Colon (tissue), 2 donors: ENCODE measurements around the gene TNIK.
"Not testable (repeated sequence)": the region's sequence is repeated elsewhere in the genome, so short reads cannot be mapped to it uniquely, and the experiment has no call there.

Experiments used
- FAIRE-seq: peaks from 2 replicates; lab custom pipeline; 2012; peaks lifted over from hg19 to GRCh38; lab: Jason Lieb, UNC
- donor health status: control.
- donor health status: control.

TNIK gene

GRCh38 chr3:171125010-171125409 lies 335.2 kb downstream of the TNIK start:
- FAIRE-seq = no peak

DNA sequence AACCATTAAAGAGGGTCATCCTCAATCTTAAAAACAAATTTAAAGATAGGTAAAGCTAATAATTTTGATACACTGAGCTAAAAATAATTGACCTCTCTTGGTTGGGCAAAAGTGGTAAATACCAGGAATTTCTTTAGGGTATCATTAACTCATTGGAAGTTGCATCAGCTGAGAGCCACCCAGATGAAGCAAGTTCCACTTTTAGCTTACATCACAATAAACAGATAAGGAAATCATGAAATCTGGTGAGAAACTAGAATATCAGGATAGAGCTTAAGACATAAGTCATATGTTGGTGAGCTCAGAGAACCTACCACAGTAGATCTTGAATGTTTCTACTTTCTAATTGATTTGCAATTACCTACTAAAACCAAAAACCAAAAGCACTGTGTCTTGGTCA lies 336.3 kb downstream of the TNIK start:
- no peak for FAIRE-seq

- FAIRE-seq = no peak
Measured at GRCh38 chr3:171122861-171123260, 337.3 kb downstream of the TNIK start.

DNA sequence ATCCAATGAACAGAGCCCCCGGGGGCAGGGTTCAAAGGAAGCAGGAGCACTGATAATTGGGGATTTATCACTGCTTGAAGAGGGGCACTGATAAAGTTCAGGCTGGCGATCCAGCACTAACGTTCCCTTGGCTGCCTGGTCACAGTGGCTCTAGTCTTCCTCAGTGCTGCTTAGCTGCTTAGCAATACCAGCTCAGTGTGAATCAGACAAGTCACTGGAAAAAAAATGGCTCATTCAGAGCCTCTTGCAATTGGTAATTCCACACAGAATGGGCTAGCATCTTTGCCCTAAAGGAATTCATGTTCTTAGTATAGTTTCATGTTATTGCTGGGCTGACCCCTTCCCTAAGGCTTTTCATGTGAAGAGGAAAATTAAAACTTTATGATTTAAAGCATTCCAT lies 338.0 kb downstream of the TNIK start:
- FAIRE-seq = no peak

GRCh38 chr3:171121801-171122200 lies 338.4 kb downstream of the TNIK start:
- no peak for FAIRE-seq

DNA sequence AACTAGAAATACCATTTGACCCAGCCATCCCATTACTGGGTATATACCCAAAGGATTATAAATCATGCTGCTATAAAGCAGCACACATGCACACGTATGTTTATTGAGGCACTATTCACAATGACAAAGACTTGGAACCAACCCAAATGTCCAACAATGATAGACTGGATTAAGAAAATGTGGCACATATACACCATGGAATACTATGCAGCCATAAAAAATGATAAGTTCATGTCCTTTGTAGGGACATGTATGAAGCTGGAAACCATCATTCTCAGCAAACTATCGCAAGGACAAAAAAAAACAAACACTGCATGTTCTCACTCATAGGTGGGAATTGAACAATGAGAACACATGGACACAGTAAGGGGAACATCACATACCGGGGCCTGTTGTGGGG lies 340.8 kb downstream of the TNIK start:
- not testable (repeated sequence) for FAIRE-seq

- not testable (repeated sequence) for FAIRE-seq
Measured at GRCh38 chr3:171118993-171119392, 341.2 kb downstream of the TNIK start.

DNA sequence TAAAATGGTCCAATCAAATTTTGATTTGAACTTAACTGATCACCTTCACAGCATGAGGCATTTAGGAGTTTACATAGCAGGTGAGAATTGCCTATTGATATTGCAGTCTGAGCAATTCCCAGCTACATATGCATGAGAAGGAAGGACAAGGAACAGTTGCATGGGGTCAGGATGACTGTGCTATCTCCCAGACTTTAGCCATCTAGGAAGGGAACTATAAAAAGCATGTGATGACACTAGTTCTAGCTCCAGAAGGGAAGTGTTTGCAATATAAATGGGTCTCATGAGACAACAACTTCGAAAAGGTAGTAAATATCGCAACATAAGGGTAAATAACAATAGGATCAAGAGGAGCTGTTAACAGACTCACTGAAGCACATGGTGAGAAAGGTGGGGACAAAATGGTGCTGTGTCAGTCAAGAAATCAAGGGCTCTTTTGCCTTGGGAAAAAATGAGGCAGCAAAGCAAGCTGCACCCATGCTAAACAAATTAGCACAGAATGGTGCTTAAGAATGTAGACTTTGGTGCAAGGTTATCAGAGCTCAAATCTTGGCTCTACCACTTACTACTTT lies 343.3 kb downstream of the TNIK start:
- FAIRE-seq = no peak

- no peak for FAIRE-seq
Measured at GRCh38 chr3:171116365-171116764, 343.8 kb downstream of the TNIK start.

DNA sequence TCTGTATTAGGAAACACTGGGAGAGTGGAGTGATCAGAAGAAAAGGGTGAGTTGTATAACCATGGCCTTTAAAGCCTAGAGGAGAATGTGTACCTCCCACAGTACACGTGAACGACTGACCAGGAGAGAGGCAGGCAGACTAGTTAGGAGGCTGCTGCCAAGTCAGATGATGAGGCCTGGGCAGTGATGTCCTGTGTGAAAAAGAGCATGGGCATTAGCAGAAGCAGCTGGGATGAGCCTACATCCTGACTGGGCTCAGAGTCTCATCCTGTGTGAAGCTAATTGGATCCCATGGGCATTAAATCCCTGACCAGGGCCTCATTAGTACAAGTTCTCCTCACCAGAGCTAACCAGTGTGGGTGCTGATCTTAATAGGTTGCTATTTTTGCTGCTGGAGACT lies 344.5 kb downstream of the TNIK start:
- FAIRE-seq = no peak

DNA sequence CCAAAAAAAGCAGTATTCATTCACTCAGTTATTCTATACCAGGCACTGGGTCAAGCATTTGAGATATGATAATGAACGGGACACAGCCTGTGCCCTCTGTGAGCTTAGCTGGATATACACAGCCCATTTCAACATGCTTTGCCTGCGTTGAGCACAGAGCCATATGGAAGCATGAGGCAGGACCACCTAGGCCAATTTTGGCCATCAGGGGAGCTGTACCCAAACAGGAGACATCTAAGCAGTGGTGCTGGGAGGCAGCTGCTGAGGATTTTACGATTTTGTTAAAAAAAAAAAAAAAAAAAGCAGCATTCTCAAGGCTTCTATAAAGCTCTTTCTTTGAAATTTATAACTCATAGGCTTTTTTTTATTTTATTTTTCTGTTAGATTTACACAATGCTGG lies 346.5 kb downstream of the TNIK start:
- no peak for FAIRE-seq

- FAIRE-seq = no peak
Measured at GRCh38 chr3:171110715-171111114, 349.5 kb downstream of the TNIK start.

DNA sequence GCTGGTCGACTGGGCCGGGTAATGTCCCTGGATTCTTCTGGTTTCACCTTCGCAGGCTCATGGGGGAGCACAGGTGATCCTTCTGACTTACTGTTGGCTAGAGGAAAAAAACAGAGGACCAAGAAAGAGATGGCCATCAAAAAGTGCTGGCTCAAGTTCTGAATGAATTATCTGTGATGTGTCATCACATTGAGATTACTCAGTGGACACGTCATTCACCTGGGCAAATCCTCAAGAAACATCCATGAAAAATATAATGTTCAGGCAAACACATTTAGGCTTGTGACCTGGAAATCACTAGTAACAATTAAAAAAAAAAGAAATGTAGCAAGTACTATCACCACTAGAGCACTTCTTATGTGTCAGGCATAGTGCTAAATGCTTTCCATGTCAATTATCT lies 352.1 kb downstream of the TNIK start:
- no peak for FAIRE-seq

DNA sequence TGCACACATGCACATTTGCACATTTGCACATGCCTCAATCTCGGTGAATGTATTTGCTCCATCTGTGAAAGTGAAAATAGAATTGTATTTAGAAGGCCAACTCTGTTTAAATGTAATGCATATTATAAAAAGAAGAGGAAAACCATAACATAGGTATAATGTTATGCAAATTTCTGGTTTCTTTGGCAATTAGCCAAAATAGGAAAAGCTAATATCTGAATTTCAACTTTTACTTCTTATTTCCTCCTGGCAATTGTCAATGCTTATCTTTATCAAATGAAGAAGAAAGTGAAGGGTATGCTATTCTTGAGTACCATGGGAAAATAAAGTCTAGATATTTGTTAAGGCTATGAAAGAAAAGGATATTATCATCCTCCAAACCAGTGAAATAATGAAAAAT lies 357.0 kb downstream of the TNIK start:
- FAIRE-seq = no peak

- no peak for FAIRE-seq
Measured at GRCh38 chr3:171101982-171102641, 358.1 kb downstream of the TNIK start.

DNA sequence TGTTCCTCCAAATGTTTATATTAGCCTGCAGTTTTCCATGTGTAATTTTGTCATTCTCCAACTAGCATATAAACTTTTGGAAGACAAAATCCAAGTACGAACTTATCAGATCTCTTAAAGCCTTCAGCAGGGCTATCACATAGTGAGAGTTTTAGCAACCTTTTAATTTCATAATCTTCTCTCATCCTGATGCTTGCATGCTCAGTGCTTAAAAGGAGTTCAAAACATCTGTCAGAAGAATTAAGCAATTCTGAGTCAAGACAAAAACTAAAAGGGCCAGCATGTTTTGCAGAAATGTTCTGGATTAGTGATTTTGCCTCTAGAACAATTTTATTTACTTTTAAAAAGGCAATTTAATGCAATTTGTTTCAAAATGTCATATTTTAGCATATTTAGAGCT lies 360.3 kb downstream of the TNIK start:
- no peak for FAIRE-seq

DNA sequence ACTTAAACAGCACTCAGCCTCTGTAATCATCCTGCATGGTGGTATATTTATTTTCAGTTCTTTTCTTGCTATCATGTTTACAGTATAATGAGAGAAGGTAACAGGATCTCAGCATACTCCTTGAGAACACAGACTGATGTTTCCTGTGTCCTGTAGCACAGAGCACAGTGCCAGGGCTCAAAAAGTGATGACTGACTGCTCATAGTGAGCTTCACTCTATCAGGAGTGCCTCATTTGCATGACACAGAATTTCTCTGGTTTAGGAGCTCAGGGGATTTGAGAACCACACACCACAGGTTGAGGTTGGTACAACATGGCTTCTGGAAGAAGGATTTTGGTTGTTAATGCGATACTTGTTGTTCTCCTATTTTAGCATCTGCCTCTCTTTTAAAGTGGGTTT lies 365.1 kb downstream of the TNIK start:
- no peak for FAIRE-seq

DNA sequence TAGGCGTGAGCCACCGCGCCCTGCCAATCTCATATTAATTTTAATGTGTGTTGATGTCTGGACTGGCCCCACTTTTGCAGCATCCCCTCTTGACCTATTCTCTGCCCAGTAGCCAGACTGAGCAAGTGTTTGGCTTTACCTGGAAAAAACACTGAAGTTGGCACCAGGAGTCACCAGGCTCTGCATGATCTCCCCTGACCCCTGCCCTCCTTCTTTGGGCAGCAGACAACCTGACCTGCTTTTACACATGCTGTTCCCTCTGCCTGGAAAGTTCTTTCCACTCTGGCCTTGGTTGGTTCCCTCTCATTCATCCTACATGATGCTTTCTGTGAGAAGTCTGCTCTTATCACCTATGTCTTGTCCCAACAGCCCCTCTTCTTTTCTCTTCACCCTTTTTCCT lies 365.8 kb downstream of the TNIK start:
- no peak for FAIRE-seq

DNA sequence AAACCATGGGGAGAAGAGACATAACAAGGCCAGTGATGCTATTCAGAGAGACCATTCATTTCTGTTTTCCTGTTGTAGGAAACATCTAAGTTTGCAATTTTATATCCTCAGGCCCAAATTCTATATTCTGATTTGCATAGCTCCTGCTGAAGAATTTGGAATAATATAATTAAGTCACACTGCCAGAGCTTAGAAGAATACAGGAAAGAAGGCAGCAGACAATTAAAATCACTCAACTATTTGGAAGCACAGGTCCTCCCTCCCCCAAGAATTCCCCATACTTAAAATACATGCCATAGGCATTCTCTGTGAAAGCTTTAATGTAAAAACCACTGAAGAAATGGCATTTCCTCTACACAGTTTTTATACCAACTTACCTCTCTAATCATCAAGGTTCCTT lies 366.7 kb downstream of the TNIK start:
- FAIRE-seq = no peak

- FAIRE-seq = no peak
Measured at GRCh38 chr3:171092467-171092911, 367.7 kb downstream of the TNIK start.

- FAIRE-seq = no peak
Measured at GRCh38 chr3:171090321-171090720, 369.9 kb downstream of the TNIK start.

DNA sequence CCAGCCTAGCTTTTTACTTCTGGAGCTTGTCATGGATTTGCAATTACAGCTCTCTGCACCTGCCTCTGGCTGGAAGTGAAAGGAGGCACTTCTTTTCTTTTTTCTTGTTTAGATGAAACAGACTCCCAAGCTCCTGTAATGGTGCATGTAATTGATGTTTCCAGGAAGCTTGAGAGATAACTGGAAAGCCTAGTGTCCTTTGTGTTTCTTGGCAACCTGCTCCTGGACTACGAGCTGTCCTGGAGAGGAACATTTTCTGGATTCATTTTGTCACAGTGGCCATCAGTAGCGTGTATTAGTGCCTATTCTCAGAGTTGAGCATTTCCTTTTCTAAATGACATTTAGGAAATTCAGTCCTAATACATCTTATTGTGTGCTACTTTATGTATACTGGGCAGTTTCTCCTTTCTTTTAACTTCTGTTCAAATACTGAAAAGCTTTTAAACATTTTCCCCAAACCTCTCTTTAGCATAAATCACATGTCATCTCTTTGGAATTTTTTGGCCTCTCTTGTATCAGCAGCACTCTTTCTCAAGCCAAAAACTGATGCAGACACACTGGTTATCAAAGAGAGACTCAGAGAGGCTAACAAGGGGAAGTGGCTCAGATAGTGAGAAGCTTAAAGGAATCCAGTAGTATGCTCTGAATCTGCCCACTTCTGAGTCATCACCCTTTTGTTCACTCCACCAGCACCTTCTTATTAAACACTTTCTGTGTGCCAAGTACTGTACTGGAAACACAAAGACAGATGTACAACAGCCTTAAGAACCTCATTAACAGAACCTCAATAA lies 371.0 kb downstream of the TNIK start:
- FAIRE-seq = no peak

- no peak for FAIRE-seq
Measured at GRCh38 chr3:171088496-171088895, 371.7 kb downstream of the TNIK start.

DNA sequence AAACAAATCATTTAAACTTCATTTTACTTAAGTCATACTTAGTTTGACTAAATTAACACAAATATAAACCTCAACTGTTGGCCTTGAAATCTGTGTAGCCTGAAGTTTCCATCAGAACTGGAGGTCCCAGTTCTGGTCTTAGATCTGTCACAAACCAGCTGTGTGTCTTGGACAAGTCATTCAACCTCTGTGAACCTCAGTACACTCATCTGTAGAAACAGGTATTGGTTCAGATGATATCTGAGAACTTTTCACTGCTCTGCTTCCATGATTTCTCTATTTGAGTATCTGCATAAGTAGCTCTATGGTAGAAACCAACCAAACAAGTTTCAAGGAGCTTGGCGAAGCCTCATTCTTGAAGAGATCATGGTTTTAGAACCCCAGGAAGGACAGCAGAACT lies 373.3 kb downstream of the TNIK start:
- no peak for FAIRE-seq
